Skin epidermis (tissue), 12 donors: ENCODE data around the gene SLX9.
A peak's percentile ranks its signal among the peaks of the same experiment; 100 is the strongest.

Experiments
- H3K27ac ChIP-seq, 21 experiments: fragments of 200-600 bp; sonication (generic) in 11 of 21; one replicate each; pipeline ENCODE4 v1.5.0; 2020; ENCODE audit warnings: mild to moderate bottlenecking in 3 of 21, inconsistent platforms in 2 of 21, moderate library complexity in 2 of 21
- H3K4me3 ChIP-seq, 7 experiments: fragments of 200-600 bp; sonication (generic) in 2 of 7; one replicate each; pipeline ENCODE4 v1.5.0; 2020; ENCODE audit warnings: inconsistent platforms in 2 of 7, mild to moderate bottlenecking in 2 of 7, moderate library complexity in 1 of 7

Gene SLX9

GRCh38 chr21:44982558-44983250 is 42.9 kb downstream of the SLX9 start:
- H3K4me3 ChIP-seq, result no peak overlapping the region
- H3K27ac ChIP-seq, result peak overlapping the region in 2 of 21 experiments; percentile 17 to 37

- Histone ChIP-seq H3K4me3 (no peak overlapping the region), H3K27ac (no peak overlapping the region)
Measured at GRCh38 chr21:44983421-44984206, 43.8 kb downstream of the SLX9 start.

GRCh38 chr21:44984428-44984791 is 44.6 kb downstream of the SLX9 start:
- no peak overlapping the region for H3K4me3 ChIP-seq
- peak overlapping the region in 2 of 21 experiments; percentile 35 to 47 for H3K27ac ChIP-seq

GRCh38 chr21:44984792-44985440 is 45.1 kb downstream of the SLX9 start:
- Histone ChIP-seq H3K4me3 (no peak overlapping the region), H3K27ac (peak overlapping the region in 2 of 21 experiments; percentile 35 to 47)

DNA sequence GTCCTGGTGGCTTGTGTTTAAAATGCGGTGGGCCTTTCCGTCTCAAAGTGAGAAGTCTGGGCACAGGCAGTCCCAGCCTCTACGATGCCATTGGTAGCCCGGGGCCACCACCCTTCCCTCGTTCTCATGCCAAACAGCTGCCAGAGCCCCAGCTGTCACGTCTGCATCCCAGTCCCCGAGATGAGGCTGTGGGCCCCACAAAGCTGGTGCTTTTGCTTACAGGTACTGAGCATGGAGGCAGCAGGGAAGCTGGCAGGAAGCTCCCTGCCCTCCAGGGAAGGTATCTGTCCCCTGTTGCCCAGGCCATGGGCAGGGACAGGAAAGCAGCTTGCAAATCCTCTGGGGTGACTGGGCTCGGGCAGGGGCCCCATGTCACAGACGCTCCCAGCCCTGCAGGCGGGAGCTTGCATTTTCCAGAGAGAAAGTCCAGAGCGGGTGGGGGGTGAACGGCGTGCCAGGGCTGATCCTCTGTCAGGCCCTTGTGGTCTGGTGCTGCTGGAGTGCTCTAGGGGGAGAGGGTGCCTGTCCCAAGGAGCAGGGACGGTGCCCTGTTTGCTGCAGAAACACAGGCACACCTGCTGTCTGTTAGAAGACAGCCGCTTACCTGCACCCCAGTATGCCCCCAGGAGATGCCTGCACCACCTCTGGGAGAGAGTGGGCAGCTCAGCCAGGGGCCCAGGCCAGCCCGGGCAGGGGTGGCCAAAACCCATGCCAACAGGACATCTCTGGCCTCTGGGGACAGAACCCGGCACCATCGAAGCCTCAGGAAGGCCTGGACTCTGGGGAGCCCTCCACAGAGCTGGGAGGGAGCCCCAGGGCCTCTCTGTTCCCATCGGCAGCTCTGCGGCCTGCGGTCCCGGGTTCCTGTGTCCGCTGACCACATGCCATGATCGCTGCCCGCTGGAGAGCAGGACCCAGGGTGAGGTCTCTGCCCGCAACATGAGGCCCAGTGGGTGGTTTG is 45.9 kb downstream of the SLX9 start:
- Histone ChIP-seq H3K4me3 (no peak overlapping the region), H3K27ac (no peak overlapping the region)

DNA sequence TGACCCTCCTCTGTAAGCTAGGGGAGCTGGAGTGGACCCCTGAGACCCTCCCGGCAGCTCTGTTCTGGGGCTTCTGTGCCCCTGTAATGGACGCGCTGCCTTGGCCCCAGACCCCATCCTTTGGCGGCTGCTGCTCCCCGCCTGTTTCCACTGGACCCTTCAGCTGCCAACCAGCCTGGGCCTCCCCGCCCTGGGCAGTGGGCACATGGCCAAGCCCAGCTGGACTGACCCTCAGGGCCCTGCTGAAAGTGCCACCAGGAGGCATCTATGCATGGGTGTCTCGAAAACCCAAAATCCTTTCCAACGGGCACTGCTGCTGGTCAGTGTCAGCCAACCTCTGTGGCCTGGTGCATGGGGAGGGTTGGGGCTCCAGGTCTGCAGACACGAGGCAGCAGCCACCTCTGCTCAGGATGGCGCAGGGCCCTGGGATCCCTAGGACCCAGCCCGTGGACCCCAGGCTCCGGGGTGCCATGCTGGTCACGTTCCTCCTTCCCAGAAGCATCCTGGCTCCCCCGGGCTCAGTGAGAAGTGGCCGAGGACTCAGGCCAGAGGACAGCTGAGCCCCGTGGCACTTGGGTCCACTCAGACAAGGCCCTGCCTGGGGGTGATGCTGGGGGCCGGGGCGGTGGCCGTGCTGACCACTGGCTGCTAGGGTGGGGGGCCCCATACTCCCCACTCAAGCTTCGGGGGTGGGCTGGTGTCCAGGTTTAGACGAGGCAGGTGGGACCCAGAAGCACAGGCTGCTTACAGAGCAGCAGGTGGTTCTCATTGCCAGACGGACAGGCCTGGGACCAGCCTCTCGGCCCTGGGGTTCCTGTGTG is 46.9 kb downstream of the SLX9 start:
- Histone ChIP-seq H3K27ac (no peak overlapping the region), H3K4me3 (no peak overlapping the region)

GRCh38 chr21:44987301-44987885 is 47.6 kb downstream of the SLX9 start:
- Histone ChIP-seq H3K27ac (no peak overlapping the region), H3K4me3 (no peak overlapping the region)

DNA sequence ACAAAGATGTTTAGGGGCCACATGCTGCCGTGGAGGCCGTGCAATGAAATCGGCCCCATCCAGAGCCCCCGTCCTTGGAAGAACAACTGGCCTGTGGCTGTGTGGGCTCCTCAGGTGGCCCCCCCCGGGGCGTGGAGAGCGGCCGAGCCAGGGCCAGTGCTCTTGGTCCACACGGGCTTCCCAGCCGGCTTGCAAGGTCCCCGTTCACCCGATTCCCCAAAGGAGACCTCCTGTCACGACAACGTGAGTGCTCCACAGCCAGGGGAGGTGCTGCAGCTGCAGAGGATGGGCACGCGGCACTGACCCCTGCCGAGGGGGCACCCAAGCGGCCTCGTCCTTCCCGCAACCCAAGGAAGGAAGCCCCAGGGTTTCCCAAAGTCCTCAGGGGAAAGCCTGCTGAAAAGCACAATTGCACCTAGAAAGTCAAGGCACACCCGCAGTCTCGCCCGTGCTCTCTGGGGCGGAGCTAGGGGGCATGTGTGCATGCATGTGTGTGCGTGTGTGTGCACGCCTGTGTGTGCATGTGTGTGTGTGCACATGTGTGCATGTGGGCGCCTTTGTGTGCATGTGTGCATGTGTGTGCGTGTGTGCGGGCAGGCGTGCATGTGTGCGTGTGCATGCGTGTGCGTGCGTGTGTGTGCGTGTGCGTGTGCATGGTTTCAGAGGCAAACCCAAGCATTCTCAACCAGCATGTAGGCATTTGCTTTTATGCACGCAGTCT is 48.2 kb downstream of the SLX9 start:
- H3K27ac ChIP-seq, result no peak overlapping the region

GRCh38 chr21:44988607-44989536 is 49.0 kb downstream of the SLX9 start:
- Histone ChIP-seq H3K4me3 (no peak overlapping the region), H3K27ac (no peak overlapping the region)

More for the DNA sequence above, 48.2 kb downstream of the SLX9 start:
- H3K4me3 ChIP-seq, result no peak overlapping the region

DNA sequence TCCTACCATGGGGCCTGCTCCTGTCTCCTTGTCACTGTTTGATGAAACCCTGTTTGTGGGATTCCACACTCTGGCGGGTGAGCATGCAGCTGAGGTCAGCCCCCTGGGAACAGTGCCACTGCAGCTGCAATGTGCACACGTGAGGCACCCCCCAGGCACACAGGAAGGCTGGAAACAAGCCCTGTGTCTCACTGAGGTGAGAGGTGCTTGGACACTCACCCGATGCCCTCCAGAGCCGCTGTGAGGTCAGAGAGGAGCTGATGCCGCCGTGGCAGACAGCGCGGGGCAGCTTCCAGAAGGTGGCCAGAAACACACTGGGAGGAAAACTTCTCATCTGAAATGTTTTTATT is 49.7 kb downstream of the SLX9 start:
- Histone ChIP-seq H3K4me3 (no peak overlapping the region), H3K27ac (no peak overlapping the region)

DNA sequence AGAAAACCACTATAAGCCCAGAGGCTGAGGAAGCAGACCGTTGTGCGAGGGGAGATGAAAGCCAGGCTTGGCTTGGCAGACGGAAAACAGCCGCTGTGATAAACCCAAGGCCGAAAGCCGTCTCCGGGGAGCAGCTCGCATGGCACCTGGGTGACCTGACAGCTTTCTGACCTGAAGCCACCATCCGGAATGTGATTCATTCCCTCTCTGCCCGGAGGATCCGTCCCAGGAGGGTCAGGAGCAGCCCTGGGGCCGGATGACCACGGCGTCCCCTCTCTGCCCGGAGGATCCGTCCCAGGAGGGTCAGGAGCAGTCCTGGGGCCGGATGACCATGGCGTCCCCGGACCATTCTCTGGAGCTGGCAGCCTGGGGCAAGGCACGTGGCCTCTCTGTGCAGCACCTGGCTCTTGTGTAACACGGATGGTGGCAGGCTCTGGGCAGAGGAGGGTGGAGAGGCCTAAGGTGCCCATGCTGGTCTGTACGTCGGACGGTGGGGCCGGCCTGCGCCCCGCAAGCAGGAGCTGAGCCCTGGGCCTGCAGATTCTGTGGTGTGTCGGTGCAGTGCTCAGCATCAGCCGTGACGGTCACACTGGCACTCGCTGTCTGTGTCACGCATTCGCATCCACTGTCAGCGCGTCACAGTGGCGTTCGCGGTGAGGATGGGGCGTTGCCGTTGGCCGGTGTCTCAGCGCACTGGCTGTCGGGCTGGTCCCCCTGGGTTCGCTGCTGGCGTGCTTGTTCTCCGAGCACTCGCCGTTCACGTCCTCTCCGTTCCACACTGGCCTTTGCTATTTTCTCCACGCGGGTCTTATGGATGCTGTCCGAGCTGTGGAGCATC is 50.3 kb downstream of the SLX9 start:
- Histone ChIP-seq H3K4me3 (no peak overlapping the region), H3K27ac (no peak overlapping the region)

DNA sequence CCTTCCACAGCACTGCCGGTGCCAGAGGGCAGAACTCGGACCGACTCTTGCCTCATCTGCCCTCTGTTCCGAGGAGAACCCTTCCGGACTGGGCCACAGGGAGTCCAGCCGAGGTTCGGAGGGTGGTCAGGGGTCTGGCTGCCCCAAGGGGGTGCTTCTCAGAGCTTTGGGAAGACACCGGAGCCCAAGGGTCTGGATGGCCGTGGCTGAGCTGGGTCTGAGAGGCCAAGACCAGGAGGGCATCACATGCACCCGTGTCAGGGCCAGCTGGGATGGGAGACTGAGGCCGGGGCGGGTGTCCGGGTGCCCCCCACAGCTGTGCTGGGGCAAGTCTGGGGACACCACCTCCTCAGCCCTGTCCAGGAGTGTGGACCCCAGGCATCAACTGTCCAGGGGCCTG is 51.1 kb downstream of the SLX9 start:
- H3K27ac ChIP-seq, result no peak overlapping the region
- H3K4me3 ChIP-seq, result no peak overlapping the region

DNA sequence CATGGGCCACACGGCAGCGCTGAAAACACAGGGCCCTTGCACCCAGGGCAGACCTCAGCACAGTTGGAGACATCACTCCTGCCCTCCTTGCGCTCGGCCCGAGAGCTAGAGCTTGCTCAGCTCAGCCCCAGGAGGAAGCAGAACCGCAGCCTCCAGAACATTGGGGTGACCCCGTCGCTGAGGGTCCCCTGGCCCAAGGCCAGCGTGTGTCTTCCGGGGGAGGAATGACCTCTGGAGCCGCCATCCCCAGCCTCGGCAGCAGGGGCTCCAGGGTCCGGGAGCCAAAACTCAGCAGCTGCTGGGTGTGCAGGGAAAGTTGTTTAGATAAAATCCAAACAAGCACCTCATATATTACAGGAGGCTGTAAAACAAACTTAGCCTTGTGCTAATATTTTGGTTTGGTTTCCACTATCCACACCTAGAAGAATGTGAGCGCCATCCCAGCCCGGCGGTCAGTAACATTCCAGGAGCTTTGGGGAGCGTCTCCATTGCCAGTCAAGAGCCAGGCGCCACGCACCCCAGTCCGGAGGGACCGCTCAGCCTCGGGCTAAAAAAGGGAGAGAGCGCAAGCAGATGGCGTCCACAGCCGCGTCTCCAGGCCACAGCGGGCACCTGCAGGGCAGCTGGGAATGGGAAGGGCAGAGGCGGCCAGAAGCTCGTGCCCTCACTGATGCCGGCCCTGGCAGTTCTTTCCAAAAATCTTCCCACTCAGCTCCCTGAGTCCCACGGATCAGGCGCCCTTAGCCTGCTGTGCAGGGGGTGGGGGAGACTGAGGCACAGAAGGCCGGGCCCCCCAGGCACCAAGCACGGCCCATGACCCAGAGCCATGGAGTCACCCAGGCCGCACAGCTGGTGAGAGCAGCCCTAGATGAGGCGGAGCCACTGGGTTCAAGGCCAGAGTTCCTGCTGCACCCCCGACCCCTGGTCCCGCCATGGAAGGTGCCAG is 52.0 kb downstream of the SLX9 start:
- H3K27ac ChIP-seq, result no peak overlapping the region

GRCh38 chr21:44992608-44993031 is 52.8 kb downstream of the SLX9 start:
- H3K27ac ChIP-seq, result peak overlapping the region in 2 of 21 experiments; percentile 81 to 85
- no peak overlapping the region for H3K4me3 ChIP-seq

More for the DNA sequence above, 52.0 kb downstream of the SLX9 start:
- no peak overlapping the region for H3K4me3 ChIP-seq
